ENCODE measurements around the gene CAPSL.
"Not testable (repeated sequence)": the region's sequence is repeated elsewhere in the genome, so short reads cannot be mapped to it uniquely, and the experiment has no call there.

The CAPSL gene

GRCh38 chr5:35877655-35878054 lies 60.8 kb downstream of the CAPSL start:
- DNase-seq (ENCODE audit: extremely low read depth in 1 of 2, low read depth in 1 of 2), result no peak

- no peak for DNase-seq (ENCODE audit: extremely low read depth in 1 of 2, low read depth in 1 of 2)
Observed at GRCh38 chr5:35876922-35877321, 61.5 kb downstream of the CAPSL start.

- DNase-seq (ENCODE audit: extremely low read depth in 1 of 2, low read depth in 1 of 2), result no peak
Observed at GRCh38 chr5:35876454-35876853, 62.0 kb downstream of the CAPSL start.

GRCh38 chr5:35870605-35871004 lies 67.8 kb downstream of the CAPSL start:
- DNase-seq (ENCODE audit: extremely low read depth in 1 of 2, low read depth in 1 of 2), result no peak

DNA sequence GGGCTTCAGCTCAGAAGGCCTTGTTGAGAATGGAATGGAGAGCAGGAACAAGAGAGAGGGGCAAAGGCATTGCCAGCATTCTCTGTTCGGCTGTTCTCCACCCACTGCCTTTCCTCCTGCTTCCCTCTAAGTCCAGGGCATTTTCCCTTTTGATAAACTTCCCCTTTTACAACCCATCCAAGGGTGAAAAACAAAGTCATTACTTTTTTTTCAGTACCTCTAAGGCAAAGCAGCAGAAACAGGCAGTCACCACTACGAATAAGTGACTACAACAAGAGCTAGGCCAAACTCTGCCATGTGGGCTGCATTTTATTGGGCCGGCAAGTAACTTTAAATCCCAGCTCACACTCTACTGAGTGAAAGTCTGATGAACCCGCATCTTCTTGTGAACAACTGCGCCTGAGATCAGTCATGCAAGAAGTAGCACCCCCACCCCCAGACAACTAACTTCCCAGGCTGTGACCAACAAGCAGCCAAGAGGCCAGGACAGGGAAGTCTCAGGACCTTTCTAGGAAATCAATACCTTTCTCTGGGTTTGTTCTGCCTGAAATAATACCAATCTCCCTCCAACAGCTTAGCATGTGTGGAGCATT lies 68.6 kb downstream of the CAPSL start:
- no peak for DNase-seq (ENCODE audit: extremely low read depth in 1 of 2, low read depth in 1 of 2)

DNA sequence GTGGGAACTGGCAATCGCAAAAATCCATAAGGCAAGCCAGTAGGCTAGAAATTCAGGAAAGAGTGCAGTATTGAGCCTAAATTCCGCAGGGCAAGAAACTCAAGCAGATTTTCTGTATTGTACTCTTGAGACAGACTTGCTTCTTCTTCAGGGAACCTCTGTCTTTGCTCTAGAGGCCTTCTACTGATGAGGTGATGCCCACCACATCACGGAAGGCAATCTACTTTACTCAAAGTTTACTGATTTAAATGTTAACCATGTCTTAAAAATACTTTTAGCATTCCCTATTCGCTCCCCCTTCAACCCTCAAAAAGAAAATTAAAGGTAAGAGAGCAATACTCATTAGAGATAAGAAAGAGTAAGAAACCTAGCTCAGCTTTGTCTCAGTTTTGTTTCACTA lies 70.4 kb downstream of the CAPSL start:
- DNase-seq (ENCODE audit: extremely low read depth in 1 of 2, low read depth in 1 of 2), result no peak

DNA sequence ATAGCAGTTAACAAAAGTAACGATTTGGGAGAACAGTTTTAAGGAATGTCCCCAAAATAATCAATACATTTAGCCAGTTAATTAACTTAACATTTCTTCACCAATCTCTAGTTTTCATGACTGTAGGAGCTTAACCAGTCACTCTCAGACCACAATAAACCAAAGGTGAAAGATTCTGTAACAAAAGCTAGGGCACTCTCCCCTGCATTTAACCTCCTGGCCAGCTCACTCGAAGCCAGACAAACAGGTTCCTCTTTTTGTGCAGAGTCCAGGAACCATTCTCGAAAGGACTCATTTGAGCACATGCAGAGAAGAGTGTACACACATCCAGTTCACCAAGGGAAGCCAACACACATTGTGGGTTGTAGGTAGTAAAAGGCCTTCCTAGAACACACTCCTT lies 75.3 kb downstream of the CAPSL start:
- no peak for DNase-seq (ENCODE audit: extremely low read depth in 1 of 2, low read depth in 1 of 2)

GRCh38 chr5:35862126-35862525 lies 76.3 kb downstream of the CAPSL start:
- DNase-seq (ENCODE audit: extremely low read depth in 1 of 2, low read depth in 1 of 2), result no peak

DNA sequence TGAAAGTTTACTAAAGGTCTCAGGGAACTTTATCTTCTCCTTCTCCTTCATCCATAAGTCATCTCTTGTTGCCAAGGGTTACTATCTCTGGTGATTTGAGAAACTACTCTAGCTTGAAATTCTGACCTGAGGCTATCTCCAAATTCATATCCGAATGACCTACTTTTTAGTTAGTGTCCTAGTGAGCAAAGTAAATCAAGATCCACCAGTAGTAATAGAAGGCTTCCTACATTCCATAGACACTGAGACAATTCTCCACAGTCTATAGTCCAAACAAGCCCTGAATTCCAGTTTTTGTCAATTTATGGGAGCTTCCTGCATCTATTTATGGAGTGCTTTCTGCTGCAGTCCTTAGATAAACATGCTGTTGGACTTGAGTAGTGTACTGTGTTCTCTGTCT lies 76.7 kb downstream of the CAPSL start:
- DNase-seq (ENCODE audit: extremely low read depth in 1 of 2, low read depth in 1 of 2), result no peak

GRCh38 chr5:35860686-35861085 lies 77.7 kb downstream of the CAPSL start:
- no peak for DNase-seq (ENCODE audit: extremely low read depth in 1 of 2, low read depth in 1 of 2)

- DNase-seq (ENCODE audit: extremely low read depth in 1 of 2, low read depth in 1 of 2), result no peak
Observed at GRCh38 chr5:35859101-35859661, 79.2 kb downstream of the CAPSL start.

DNA sequence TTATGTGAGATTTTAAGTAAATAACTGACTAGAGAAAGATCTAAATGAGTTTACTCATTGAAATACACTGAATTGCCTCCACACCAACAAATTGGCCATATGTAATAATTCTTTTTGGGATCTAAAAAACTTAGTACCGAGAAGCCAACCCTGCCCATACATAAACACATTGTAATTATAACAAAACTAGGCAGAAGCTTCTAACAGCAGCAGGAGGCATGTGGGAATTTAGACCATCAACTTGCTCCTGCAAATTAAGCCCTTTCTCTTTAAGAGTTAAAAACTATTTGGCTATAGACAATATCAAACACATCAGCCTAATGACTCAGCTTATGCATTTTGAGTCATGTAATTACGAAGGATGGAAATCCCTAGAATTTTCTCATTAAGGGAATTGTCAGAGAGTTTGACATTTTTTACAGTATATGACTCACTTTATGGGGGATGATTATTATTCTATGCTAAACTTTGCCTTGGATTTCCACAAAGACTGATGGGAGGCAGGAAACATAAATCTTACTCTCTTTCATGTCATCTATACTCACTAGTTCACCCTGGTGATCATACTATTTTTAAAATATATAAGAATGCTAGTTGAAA lies 80.7 kb downstream of the CAPSL start:
- DNase-seq (ENCODE audit: extremely low read depth in 1 of 2, low read depth in 1 of 2), result no peak

DNA sequence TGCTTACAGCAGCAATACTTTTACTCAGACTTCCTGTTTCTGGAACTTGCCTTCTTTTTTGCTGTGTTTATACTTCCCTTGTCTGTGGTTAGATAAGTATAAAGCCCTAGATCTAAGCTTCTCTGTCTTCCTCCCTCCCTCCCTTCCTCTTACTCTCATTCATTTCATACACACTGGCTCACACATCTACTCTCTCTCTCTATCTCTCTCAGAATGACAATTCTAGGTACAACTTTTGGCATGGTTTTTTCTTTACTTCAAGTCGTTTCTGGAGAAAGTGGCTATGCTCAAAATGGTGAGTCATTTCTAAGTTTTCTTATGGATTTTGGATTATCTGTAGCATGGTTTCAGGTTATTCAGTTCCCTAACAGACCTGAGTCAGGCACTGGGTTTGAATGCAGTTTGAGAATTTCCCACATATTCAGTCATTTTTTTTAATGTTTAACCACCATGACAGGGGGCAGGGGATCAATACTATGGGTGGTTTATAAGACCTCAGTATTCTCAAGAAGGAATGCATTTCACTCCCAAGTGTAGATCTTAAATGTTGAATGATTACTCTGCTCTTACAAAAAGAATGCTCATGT lies 81.6 kb downstream of the CAPSL start, which contains the start of gene IL7R:
TSS of gene IL7R (plus strand) at position 127 of the 587 bp plus-strand sequence. CDS start at position 214, 87 bp downstream.
- DNase-seq (ENCODE audit: extremely low read depth in 1 of 2, low read depth in 1 of 2), result no peak

DNA sequence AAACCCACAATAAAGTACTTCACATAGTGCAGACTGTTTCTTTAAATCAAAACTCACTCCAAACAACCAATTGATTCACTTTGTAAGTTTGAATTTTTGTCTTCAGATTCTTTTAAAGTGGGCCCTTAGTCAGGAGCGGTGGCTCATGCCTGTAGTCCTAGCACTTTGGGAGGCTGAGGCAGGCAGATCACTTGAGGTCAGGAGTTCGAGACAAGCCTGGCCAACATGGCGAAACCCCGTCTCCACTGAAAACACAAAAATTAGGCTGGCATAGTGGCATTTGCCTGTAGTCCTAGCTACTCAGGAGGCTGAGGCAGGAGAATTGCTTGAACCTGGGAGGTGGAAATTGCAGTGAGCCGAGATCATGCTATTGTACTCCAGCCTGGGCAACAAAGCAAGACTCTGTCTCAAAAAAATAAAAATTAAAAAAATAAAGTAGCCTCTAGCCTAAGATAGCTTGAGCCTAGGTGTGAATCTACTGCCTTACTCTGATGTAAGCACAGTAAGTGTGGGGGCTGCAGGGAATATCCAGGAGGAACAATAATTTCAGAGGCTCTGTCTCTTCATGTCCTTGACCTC lies 82.1 kb downstream of the CAPSL start:
- not testable (repeated sequence) for DNase-seq (ENCODE audit: extremely low read depth in 1 of 2, low read depth in 1 of 2)

- DNase-seq (ENCODE audit: extremely low read depth in 1 of 2, low read depth in 1 of 2), result no peak
Observed at GRCh38 chr5:35855187-35855586, 83.2 kb downstream of the CAPSL start.

Data from activated CD8-positive, alpha-beta memory T cell treated with anti-CD3 and anti-CD28 coated beads for 1 hour (primary cell).